Kidney (tissue), 14 donors: ENCODE results near the gene NKX2-2. TPM values are rescaled to one million over a fixed set of nuclear protein-coding genes. Genes with fewer than 3 reads are reported as not detected.

Experiments
- DNase-seq, 5 donors: peaks; one replicate each; pipeline ENCODE4 v3.0.0-alpha.2; 2013 to 2020
- FAIRE-seq: peaks from 2 replicates; lab custom pipeline; 2012; peaks lifted over from hg19 to GRCh38; lab: Jason Lieb, UNC
- H3K27ac ChIP-seq, 2 donors: one replicate each; pipeline ENCODE4 v1.7.0; 2013; ENCODE audit warnings: low read depth in 2 of 2, low read length in 2 of 2, inconsistent platforms in 1 of 2
- H3K27me3 ChIP-seq: one replicate; pipeline ENCODE4 v1.7.1; 2013; ENCODE audit warnings: low read length, inconsistent platforms; ENCODE audit not compliant: control insufficient read depth, insufficient read depth
- H3K36me3 ChIP-seq, 3 donors: one replicate each; pipeline versions ENCODE4 v1.7.0 to v1.7.1; 2013; ENCODE audit warnings: low read length in 3 of 3, control low read depth in 1 of 3, inconsistent platforms in 1 of 3; ENCODE audit not compliant: insufficient read depth in 3 of 3, control insufficient read depth in 2 of 3
- H3K4me1 ChIP-seq, 3 donors: one replicate each; pipeline versions ENCODE4 v1.7.0 to v1.7.1; 2013; ENCODE audit warnings: low read length in 3 of 3, inconsistent platforms in 1 of 3, low read depth in 1 of 3; ENCODE audit not compliant: control insufficient read depth in 2 of 3, insufficient read depth in 2 of 3
- H3K4me3 ChIP-seq, 3 donors: one replicate each; pipeline versions ENCODE4 v1.7.0 to v1.8.1; 2013; ENCODE audit warnings: low read length in 3 of 3, control low read depth in 1 of 3, inconsistent platforms in 1 of 3
- H3K9ac ChIP-seq, 3 donors: one replicate each; pipeline versions ENCODE4 v1.7.0 to v1.7.1; 2013; ENCODE audit warnings: low read length in 3 of 3, control low read depth in 1 of 3, inconsistent platforms in 1 of 3
- H3K9me3 ChIP-seq, 3 donors: one replicate each; pipeline versions ENCODE4 v1.7.0 to v1.7.1; 2013; ENCODE audit warnings: low read length in 3 of 3, control low read depth in 1 of 3, inconsistent platforms in 1 of 3; ENCODE audit not compliant: control insufficient read depth in 2 of 3, insufficient read depth in 1 of 3
- CTCF ChIP-seq: IDR thresholded peaks from 3 replicates; pipeline ENCODE4 v1.5.1; 2012; ENCODE audit warnings: mild to moderate bottlenecking, moderate library complexity, borderline replicate concordance; ENCODE audit not compliant: insufficient read depth; ENCODE audit errors: extremely low read depth
- intact Hi-C: fragments of 100-400 bp; cut with DNase I; formaldehyde crosslinking; loops from one replicate; pipeline ENCODE4 v1.11.1; 2022
- polyA plus RNA-seq: library from polyadenylated mRNA; stranded (reverse); fragments of 350-450 nt; fragmentation: Illumina TruSeq; extraction: RNeasy Lipid Tissue Mini Kit (QIAGEN cat#74804); gene quantifications from one replicate; pipeline ENCODE4 v1.2.3, GENCODE V29; 2014; ENCODE audit warnings: low read depth, low replicate concordance; ENCODE audit not compliant: insufficient read depth
- total RNA-seq: library from RNA; stranded (reverse); fragmentation: NEBNext Ultra II Directional; extraction: Animal tissue kit (Norgen Biotek cat#: 25700); gene quantifications from one replicate; pipeline ENCODE4 v1.2.1, GENCODE V29; 2021
- donor health status: control.
- donor health status: control.
- donor health status: control.
- donor health status: control.
- donor health status: control.
- donor health status: DM: yes; HTN: yes; CAD: no.
- donor health status: Normal renal cell carcinoma (clear cell type).

The NKX2-2 gene
- total and polyA plus RNA-seq, 2 donors from 2014 or later: not detected

GRCh38 chr20:21557241-21558020 lies 43.6 kb upstream of the NKX2-2 start:
- DNase-seq: no peak
- TF ChIP-seq CTCF: no peak
- H3K27me3 ChIP-seq: no peaks in the 10 kb centered on the region
- no peaks in the 10 kb centered on the region for H3K36me3 ChIP-seq
- intact Hi-C loops: no loop called here
- no peak overlapping the region for H3K27ac ChIP-seq
- no peak for FAIRE-seq
- H3K9me3 ChIP-seq: no peaks in the 10 kb centered on the region
- H3K4me3 ChIP-seq: no peak overlapping the region
- no peak overlapping the region for H3K9ac ChIP-seq
- no peaks in the 10 kb centered on the region for H3K4me1 ChIP-seq

GRCh38 chr20:21556398-21556797 lies 42.5 kb upstream of the NKX2-2 start:
- Histone ChIP-seq H3K9ac (no peak overlapping the region), H3K4me1 (no peaks in the 10 kb centered on the region), H3K9me3 (no peaks in the 10 kb centered on the region), H3K36me3 (no peaks in the 10 kb centered on the region), H3K4me3 (no peak overlapping the region), H3K27me3 (no peaks in the 10 kb centered on the region), H3K27ac (no peak overlapping the region)
- TF ChIP-seq CTCF: no peak
- intact Hi-C loops: no loop called here
- no peak for DNase-seq
- no peak for FAIRE-seq

GRCh38 chr20:21555470-21556120 lies 41.7 kb upstream of the NKX2-2 start:
- Histone ChIP-seq H3K27me3 (no peaks in the 10 kb centered on the region), H3K4me3 (no peak overlapping the region), H3K27ac (no peak overlapping the region), H3K4me1 (no peaks in the 10 kb centered on the region), H3K9me3 (no peaks in the 10 kb centered on the region), H3K36me3 (no peaks in the 10 kb centered on the region), H3K9ac (no peak overlapping the region)
- intact Hi-C loops: no loop called here
- TF ChIP-seq CTCF: no peak
- FAIRE-seq (no peak), DNase-seq (no peak)
